ENCODE data around the gene DPEP3. TPM values are rescaled to one million over a fixed set of nuclear protein-coding genes. Genes with fewer than 3 reads are reported as not detected.
A peak's percentile ranks its signal among the peaks of the same experiment; 100 is the strongest.

Gene DPEP3
- total RNA-seq, 4 donors from 2014 or later = 0.14 TPM; not detected in 3

DNA sequence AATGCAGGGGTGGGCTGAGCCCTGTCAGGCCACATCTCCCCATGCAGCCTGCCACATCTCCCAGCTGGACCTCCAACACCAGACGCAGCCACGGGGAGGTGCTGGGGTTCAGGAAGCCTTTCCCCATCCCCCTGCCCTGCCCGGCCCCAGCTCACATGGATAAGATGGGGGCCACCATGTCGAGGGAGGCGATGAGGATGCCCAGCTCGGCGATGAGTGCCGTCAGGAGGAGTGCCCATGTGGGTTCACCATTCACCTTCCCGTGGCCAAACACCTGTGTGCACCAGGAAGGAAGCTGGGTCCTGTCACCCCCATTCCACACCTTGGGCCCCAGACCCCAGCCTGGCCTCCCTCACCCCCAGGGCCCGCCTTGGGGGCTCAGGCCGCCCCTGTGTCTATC is 30.7 kb downstream of the DPEP3 start:
- no peak overlapping the region for H3K4me3 ChIP-seq
- no peak overlapping the region for H3K27ac ChIP-seq
- DNase-seq = no peak
- intact Hi-C loops (cut with DNase I; ENCODE audit: low total_unique reads) = no loop called here
- no peaks in the 10 kb centered on the region for H3K4me1 ChIP-seq
- TF ChIP-seq POLR2A (IDR thresholded peaks at IDR 0.05) = no peak
- TF ChIP-seq, protein P1, sequence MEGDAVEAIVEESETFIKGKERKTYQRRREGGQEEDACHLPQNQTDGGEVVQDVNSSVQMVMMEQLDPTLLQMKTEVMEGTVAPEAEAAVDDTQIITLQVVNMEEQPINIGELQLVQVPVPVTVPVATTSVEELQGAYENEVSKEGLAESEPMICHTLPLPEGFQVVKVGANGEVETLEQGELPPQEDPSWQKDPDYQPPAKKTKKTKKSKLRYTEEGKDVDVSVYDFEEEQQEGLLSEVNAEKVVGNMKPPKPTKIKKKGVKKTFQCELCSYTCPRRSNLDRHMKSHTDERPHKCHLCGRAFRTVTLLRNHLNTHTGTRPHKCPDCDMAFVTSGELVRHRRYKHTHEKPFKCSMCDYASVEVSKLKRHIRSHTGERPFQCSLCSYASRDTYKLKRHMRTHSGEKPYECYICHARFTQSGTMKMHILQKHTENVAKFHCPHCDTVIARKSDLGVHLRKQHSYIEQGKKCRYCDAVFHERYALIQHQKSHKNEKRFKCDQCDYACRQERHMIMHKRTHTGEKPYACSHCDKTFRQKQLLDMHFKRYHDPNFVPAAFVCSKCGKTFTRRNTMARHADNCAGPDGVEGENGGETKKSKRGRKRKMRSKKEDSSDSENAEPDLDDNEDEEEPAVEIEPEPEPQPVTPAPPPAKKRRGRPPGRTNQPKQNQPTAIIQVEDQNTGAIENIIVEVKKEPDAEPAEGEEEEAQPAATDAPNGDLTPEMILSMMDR (IDR thresholded peaks at IDR 0.05) = no peak
- no peaks in the 10 kb centered on the region for H3K36me3 ChIP-seq
- no peaks in the 10 kb centered on the region for H3K9me3 ChIP-seq
- H3K27me3 ChIP-seq = no peaks in the 10 kb centered on the region

DNA sequence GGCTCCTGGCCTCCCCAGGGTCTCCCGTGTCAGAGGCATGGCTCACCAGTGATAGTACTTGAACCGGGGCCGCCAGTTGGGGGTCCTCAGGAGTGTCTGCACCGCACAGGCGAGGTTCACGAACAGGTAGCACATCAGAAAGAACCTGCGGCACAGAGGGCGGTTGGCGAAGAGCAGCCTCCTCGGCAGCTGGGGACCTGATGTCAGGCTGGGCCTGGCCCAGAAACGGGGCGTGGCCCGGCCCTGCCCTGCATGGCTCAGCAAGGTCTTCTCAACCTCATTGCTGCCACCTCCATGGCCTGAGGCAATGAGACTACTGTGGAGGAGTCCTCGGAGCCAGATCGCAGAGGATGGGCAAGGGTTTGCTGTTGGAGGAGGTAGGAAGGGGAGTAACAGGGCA is 32.3 kb downstream of the DPEP3 start:
- Histone ChIP-seq H3K27me3 (no peaks in the 10 kb centered on the region), H3K36me3 (no peaks in the 10 kb centered on the region), H3K27ac (no peak overlapping the region), H3K4me1 (no peaks in the 10 kb centered on the region), H3K4me3 (no peak overlapping the region), H3K9me3 (no peaks in the 10 kb centered on the region)
- intact Hi-C loops (cut with DNase I; ENCODE audit: low total_unique reads) = no loop called here
- no peak for DNase-seq
- no peak for TF ChIP-seq POLR2A (IDR thresholded peaks at IDR 0.05)
- TF ChIP-seq, protein P1 (IDR thresholded peaks at IDR 0.05) = no peak

- Histone ChIP-seq H3K4me3 (no peak overlapping the region), H3K27ac (no peak overlapping the region), H3K4me1 (no peaks in the 10 kb centered on the region), H3K36me3 (no peaks in the 10 kb centered on the region), H3K27me3 (no peaks in the 10 kb centered on the region), H3K9me3 (no peaks in the 10 kb centered on the region)
- intact Hi-C loops (cut with DNase I; ENCODE audit: low total_unique reads) = no loop called here
- TF ChIP-seq, protein P1 (IDR thresholded peaks at IDR 0.05) = no peak
- TF ChIP-seq POLR2A (IDR thresholded peaks at IDR 0.05) = no peak
- DNase-seq = no peak
Observed at GRCh38 chr16:67946966-67947558, 33.2 kb downstream of the DPEP3 start.

- H3K9me3 ChIP-seq = no peaks in the 10 kb centered on the region
- no peaks in the 10 kb centered on the region for H3K36me3 ChIP-seq
- no peaks in the 10 kb centered on the region for H3K4me1 ChIP-seq
- intact Hi-C loops (cut with DNase I; ENCODE audit: low total_unique reads) = no loop called here
- no peak for DNase-seq
- no peak overlapping the region for H3K4me3 ChIP-seq
- H3K27me3 ChIP-seq = no peaks in the 10 kb centered on the region
- TF ChIP-seq POLR2A (IDR thresholded peaks at IDR 0.05) = no peak
- H3K27ac ChIP-seq = no peak overlapping the region
Observed at GRCh38 chr16:67946128-67946569, 34.1 kb downstream of the DPEP3 start.

GRCh38 chr16:67945392-67945933 is 34.8 kb downstream of the DPEP3 start:
- intact Hi-C loops (cut with DNase I; ENCODE audit: low total_unique reads) = no loop called here
- no peak overlapping the region for H3K4me3 ChIP-seq
- peak overlapping the region in 1 of 2 donors; percentile 76 for H3K27ac ChIP-seq
- no peaks in the 10 kb centered on the region for H3K27me3 ChIP-seq
- H3K9me3 ChIP-seq = no peaks in the 10 kb centered on the region
- no peaks in the 10 kb centered on the region for H3K4me1 ChIP-seq
- DNase-seq = no peak
- TF ChIP-seq, protein P1 (IDR thresholded peaks at IDR 0.05) = no peak
- TF ChIP-seq POLR2A (IDR thresholded peaks at IDR 0.05) = no peak
- H3K36me3 ChIP-seq = no peaks in the 10 kb centered on the region

Measured in uterus (tissue), 4 donors.